NOMO-1 treated with DMSO at 0.1 percent for 48 hours (cell line): ENCODE measurements around the gene COX14.
"Not testable (repeated sequence)": the region's sequence is repeated elsewhere in the genome, so short reads cannot be mapped to it uniquely, and the experiment has no call there.

Experiments used
- DNase-seq: peaks from one replicate; lab custom pipeline; 2025; ENCODE audit not compliant: unreplicated experiment; lab: John Stamatoyannopoulos, UW

Gene COX14

GRCh38 chr12:50111693-50112455, at the start of gene COX14:
Gene COX14 (plus strand): TSS chr12:50112236. CDS start chr12:50120044, 7,808 bp downstream.
- DNase-seq: peak; percentile 99

GRCh38 chr12:50062728-50063460, 49.1 kb upstream of the COX14 start:
- no peak for DNase-seq

GRCh38 chr12:50065726-50066310, 46.2 kb upstream of the COX14 start:
- DNase-seq: no peak

- no peak for DNase-seq
These were observed 45.6 kb upstream of the COX14 start for GRCh38 chr12:50066402-50066801.

GRCh38 chr12:50069069-50069468, 43.0 kb upstream of the COX14 start:
- DNase-seq: no peak

GRCh38 chr12:50069539-50069938, 42.5 kb upstream of the COX14 start:
- no peak for DNase-seq

- peak; percentile 69 for DNase-seq
These were observed 41.5 kb upstream of the COX14 start for GRCh38 chr12:50070314-50071060.

GRCh38 chr12:50072198-50072907, 39.7 kb upstream of the COX14 start:
- DNase-seq: no peak

- DNase-seq: no peak
These were observed 38.8 kb upstream of the COX14 start for GRCh38 chr12:50073206-50073605.

GRCh38 chr12:50073712-50074111, 38.3 kb upstream of the COX14 start:
- DNase-seq: no peak

- peak; percentile 70 for DNase-seq
These were observed 36.9 kb upstream of the COX14 start for GRCh38 chr12:50074936-50075807.

- no peak for DNase-seq
These were observed 36.2 kb upstream of the COX14 start for GRCh38 chr12:50075808-50076170.

- no peak for DNase-seq
These were observed 34.9 kb upstream of the COX14 start for GRCh38 chr12:50077099-50077498.

- no peak for DNase-seq
These were observed 33.8 kb upstream of the COX14 start for GRCh38 chr12:50078281-50078680.

- no peak for DNase-seq
These were observed 32.3 kb upstream of the COX14 start for GRCh38 chr12:50079771-50080170.

- no peak for DNase-seq
These were observed 30.8 kb upstream of the COX14 start for GRCh38 chr12:50081096-50081808.

- DNase-seq: no peak
These were observed 29.4 kb upstream of the COX14 start for GRCh38 chr12:50082644-50083043.

- DNase-seq: no peak
These were observed 28.7 kb upstream of the COX14 start for GRCh38 chr12:50083301-50083700.

- DNase-seq: not testable (repeated sequence)
These were observed 27.6 kb upstream of the COX14 start for GRCh38 chr12:50084409-50084774.
